HL-60/S4 (cell line): ENCODE measurements around the gene ZNF583.

Experiments
- in situ Hi-C: fragments of 300-500 bp; cut with MboI; formaldehyde crosslinking; loops from 2 replicates; pipeline ENCODE4 v1.14.3; 2022; ENCODE audit warnings: low sequenced_read_pairs

Gene ZNF583

DNA sequence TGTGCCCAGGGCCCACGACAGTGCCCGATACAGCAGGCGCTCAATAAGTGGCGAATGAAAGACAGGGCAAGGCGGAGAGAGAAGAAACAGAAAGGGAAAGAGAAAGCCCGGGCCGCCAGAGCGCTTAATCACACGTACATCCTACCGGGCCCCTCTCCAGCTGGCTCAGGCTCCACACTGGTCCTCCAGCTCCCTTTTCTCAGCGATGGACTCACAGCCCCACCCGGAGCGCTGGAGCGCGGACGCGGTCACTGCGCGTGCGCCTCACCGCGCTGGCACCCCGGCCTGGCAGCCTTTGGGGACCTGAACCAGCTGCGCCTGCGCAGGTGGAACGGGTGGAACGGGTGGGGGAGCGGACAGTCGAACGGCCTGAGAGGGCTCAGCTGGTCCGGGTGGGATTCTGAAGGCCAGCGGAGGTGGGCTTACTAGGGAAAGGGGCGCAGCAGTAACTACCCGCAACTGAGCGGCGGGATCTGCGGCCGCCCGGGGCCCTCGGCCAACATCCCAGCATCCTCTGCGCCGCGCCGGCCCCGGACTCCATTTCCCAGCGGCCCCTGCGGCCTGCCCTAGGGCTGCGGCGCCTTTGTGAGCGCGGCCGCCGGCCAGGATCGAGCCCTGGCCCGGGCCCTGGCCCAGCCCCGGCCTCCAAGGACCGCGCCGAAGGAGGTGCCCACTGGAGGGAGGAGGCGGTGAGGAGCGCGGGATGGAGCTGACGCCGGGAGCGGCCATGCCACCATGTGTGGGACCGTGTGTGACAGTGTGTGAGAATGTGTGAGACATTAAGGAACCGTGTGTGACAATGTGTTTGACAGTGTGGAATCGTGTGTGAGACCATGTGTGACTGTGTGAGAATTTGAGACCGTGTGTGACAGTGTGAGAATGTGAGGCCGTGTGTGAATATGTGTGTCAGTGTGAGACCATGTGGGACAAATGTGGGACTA lies at the start of gene ZNF583:
Gene ZNF583, plus strand, starts transcription at position 569 of the 941 bp plus-strand sequence. CDS start 2,783 bp downstream, outside the sequence.
- in situ Hi-C loops: no loop called here

DNA sequence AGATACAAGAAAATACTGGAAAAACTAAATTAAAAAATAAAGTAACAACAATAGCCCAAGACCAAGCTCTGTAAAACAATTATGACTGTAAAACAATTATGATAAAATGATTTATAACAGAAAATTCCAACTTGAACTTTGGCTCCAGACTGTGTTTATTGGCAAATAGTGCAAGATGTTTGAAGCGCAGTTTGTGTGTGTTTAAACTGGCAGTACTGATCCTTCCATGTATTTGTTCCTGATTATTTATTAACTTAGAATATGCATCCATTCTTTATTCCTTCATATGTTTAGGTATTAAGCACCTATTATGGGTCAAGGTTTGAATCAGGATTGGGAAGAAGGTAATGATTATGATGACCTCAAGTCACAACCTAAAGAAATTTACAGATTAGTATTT lies 48.6 kb upstream of the ZNF583 start:
- in situ Hi-C loops: no loop called here

DNA sequence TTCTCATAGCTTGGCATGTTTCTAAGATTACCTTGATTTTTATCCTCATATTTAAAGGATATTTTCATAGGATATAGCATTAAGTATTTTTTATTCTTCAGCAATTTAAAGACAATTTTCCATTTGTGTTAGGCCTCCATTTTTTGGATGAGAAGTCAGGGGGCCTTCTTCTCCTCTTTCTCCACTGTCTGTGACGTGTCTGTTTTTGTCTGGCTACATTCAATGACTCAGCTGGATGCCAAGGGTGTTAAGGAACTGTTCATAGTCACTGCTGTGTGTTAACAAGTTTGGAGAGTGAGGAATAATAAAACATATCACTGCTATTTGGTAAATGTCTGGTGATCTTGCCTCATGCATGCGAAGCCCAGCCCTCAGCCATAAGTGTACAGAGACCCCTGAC lies 47.2 kb upstream of the ZNF583 start:
- in situ Hi-C loops: no loop called here

DNA sequence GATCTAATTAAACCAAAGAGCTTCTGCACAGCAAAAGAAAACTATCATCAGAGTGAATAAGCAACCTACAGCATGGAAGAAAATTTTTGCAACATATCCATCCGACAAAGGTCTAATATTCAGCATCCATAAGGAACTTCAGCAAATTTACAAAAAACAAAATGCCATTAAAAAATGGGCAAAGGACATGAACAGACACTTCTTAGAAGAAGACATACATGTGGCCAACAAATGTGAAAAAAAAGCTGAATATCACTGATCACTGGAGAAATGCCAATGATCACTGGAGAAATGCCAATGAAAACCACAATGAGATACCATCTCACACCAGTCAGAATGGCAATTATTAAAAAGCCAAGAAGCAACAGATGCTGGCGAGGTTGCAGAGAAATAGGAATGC lies 43.3 kb upstream of the ZNF583 start:
- in situ Hi-C loops: no loop called here

DNA sequence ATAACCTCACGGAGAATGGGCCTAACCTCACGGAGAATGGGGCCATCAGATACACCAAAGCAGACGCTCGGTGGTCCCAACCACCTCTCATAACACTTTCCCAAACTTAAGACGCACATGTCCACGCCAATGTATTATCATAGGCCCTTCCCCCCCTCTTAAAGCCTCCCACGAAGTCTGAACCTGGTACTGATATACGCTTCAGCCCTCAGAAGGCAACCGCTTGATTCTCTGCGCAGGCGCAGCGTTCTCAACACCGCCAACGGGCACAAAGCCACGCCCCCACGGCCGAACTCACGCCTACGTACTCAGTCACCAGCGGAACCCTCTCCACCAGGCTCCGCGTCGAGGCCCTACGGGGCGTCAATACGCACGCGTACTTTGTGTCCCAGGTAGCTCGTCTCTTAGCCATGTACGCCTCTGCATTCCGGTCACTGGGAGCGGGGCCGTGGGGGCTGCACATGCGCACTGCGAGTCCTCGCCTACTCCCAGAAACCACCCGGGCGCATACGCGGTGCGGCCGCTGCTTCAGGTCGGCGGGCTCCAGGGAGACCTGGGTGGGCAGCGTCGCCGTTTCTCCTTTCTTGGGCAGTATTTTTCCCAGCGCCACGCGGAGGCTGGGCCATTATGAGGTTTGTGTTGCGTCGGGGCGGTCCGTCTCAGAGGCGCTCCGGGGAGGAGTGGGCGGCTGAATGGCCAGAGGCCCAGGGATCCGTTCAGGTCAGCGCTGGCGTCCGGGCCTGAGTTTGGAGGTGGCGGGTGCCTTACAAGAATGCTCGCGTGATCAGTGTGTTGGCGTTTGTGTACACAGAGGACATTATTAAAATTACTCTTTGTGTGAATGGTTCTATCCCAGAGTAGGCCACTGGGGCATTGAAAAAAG lies 36.1 kb upstream of the ZNF583 start:
- in situ Hi-C loops: no loop called here

DNA sequence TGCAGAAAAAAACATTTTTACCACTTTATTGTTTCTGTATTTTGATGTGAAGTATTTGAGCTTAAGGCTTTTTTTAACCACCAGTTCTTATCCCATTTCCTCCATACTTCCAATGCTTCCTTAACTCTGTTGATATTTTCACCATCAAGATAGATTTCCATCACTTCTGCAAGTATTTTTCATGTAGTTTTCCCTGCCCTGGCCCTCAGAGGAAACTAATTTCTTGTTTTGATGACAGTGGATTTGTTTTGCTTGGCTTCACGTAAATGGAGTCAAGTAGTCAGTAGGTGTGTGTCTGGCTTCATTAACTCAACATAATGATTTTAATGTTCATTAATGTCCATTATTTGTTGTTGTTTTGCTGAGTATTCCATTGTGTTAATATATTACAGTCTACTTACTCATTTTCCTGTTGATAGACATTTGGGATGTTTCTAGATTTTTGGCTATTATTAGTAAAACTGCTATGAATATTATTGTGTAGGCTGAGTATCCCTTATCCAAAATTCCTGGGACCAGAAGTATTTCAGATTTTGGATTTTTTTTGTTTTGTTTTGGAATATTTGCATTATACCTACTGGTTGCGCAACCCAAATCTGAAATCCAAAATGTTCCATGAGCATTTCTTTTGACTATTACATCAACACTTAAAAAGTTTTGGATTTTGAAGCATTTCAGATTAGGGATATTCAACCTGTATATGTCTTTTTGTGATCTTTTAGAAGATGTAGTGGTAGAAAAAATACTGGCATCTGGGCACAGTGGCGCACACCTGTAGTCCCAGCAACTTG lies 34.1 kb upstream of the ZNF583 start:
- in situ Hi-C loops: no loop called here

DNA sequence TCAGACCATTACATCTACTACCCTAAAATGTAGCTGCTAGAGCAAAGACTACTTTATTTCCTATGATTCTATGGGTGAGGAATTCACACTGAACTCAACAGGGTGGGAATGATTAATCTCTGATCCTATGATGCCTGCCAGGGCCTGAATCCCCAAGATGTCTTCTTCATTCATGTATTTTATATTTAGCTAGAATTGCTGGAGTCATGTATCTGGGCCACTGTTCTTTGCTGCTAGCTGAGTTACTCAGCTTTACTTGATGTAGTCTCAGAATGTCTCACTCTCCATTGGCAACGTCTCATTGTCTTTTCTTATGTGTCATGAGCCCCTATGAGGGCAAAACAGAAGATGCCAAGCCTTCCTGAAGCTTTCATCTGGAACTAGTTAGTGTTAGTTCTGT lies 31.9 kb upstream of the ZNF583 start:
- in situ Hi-C loops: no loop called here

DNA sequence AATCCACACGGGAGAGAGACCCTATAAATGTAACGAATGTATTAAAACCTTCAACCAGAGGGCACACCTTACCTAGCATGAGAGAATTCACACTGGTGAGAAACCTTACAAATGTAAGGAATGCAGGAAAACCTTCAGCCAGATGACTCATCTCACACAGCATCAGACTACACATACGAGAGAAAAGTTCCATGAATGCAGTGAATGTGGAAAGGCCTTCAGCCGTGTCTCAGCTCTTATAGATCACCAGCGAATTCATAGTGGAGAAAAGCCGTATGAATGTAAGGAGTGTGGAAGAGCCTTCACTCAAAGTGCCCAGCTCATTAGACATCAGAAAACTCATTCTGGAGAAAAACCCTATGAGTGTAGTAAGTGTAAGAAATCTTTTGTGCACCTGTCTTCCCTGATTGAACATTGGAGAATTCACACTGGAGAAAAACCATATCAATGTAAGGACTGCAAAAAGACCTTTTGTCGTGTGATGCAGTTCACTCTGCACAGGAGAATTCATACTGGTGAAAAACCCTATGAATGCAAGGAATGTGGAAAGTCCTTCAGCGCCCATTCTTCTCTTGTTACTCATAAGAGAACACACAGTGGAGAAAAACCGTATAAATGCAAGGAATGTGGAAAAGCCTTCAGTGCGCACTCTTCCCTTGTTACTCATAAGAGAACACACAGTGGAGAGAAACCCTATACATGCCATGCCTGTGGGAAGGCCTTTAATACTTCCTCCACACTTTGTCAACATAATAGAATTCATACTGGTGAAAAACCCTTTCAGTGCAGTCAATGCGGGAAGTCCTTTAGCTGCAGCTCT lies 26.8 kb upstream of the ZNF583 start:
- in situ Hi-C loops: no loop called here

DNA sequence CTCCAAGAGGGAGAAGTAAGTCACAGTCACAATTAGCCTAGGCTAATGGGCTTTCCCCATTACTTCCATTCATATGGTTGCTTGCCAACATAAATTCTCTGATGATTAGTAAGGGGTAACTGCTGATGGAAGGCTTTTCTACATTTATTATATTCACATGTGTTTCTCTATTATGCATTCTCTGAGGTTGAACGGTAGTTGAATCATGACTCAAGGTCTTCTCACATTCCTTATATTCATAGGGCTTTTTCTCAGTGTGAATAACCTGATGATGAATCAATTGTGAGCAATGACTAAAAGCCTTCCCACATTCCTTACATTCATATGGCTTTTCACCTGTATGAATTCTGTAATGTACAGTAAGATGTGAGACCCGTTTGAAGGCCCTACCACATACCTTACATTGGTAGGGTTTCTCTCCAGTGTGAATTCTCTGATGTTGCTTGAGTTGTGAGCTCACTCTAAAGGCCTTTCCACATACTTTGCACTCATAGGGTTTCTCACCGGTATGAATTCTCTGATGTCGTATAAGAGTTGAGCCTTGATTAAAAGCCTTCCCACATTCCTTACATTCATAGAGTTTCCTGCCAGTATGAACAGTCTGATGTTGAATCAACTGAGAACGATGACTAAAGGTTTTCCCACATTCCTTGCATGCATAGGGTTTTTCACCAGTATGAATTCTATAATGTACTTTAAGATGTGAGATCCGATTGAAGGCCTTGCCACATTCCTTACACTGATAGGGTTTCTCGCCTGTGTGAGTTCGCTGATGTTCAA lies 20.1 kb upstream of the ZNF583 start:
- in situ Hi-C loops: no loop called here

DNA sequence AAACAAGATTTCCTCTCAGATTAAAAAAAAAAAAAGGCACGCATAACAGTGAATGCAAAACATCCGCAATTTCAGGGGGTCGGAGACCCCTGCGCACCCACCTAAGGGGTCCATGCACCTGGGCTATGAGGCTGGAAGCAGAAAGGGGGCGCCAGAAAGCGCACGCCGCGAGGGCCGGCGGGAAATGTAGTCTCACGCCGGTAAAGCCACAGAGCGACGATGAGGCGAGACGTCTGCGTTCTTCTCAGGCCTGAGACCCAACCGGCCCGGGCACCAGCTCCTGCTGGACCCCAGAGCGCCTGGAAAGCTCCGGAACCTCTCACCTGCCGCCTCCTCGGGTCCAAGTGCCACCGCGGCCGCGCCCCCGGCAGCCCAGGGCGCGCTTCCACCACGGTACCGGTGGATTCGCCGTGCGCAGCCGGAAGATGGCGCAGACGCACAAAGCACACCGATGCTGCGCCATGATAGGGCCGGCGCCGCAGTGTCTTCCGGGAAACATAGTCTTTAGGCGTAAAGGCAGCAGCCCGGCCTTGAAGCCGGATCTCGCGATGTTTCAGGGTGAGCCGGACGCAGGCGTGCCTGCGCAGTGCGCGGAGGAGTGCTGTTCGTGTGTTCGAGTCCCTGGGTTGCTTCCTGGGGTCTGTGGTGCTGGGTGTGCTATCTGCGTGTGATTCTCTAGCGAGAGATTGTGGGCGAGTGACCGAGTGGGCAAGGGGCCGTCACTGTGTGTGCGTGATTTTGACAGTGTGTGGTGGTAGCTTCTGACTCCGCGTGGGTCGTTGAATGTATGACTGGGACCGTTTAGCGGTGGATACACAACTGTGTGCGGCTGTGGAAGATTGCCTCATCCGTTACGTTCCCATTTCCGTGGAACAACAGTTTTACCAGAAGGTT lies 10.8 kb upstream of the ZNF583 start, which contains the start of gene ZNF582:
Gene ZNF582, minus strand, starts transcription at position 416 of the 894 bp plus-strand sequence. CDS start 1,782 bp downstream, outside the sequence.
- in situ Hi-C loops: no loop called here

DNA sequence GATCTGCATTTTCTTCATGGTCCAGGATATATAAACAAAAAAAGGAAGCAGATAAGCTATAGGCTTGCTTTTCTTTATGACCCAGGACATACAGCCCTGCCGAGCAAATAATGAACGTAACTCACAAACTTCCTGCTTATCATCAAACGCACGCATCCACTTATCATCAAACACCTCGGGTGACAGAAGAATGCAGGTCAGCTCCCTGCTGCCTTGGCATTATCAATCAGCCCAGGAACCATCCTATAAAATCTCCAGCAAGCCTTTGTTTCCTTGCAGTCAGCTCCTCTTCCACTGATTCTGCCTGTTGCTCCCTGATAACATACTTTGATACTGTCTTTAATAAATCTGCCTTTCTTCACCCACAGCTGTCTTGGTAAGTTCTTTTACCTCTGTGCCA lies 5.3 kb upstream of the ZNF583 start:
- in situ Hi-C loops: no loop called here

DNA sequence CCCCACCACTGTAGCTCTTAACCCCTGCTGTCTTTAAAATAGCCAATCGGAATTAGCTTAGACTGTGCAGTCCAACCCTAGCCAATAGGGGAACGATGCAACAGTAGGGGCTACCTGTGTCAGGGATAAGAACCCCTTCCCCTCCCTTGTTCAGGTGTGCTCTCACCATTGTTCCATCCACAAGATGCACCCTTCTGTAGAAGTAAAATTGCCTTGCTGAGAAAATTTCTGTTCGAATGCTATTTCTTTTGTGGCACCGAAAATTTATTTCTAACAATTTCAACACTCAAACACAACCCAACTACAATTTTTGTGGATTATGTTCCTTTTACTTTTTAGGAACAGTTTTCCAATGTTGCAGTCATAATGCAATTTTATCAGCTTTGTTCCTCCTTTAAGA lies 3.6 kb upstream of the ZNF583 start:
- in situ Hi-C loops: no loop called here

DNA sequence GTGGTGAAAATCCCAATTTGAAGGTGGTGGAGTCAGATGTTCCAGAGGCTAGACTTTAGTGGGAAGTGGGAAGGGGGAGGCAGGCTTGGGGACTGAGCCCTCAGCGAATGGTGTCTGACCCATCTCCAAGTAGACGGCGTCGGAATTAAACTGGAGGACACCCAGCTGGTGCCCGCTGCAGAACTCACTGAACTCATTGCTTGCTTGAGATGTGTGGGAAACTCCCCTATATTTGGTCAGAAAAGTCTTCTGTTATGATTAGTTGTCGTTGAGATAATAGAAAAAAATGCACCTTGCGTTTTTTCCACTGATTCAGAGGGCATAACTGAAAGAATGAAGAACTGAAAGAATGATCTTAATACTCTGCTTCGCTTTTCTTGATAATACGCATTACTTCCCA lies 871 bp upstream of the ZNF583 start:
- in situ Hi-C loops: no loop called here

DNA sequence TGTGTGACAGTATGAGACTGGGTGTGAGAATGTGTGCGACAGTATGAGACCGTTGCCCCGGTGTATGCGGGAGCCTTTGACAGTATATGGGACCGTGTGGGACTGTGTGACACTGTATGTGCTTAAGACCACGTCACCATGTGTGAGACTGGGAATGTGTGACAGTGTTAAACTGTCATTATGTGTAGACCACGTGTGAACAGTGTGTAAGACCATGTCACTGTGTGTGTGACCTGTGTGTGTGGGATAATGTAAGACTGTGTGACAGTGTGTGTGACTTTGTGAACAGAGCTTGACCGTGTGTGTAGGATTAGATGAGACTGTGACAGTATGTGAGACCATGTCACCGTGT lies 549 bp downstream of the ZNF583 start:
- in situ Hi-C loops: no loop called here

DNA sequence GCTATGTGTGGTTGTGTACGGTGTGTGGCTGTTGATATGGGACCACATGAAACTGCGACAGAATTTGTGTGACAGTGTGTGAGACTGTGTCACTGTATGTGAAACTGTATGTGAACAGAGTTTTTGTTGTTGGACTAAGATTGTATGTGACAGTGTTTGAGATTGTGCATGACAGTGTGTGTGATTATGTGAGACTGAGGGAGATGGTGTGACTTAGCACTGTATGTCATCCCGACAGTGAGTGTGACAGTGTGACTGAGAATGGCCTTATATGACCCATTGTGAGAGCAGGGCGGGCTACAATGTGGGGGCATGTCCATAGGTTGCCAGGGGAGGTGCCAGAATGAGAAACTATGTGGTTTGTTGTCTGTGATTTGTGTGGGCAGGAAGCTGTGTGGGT lies 930 bp downstream of the ZNF583 start:
- in situ Hi-C loops: no loop called here

DNA sequence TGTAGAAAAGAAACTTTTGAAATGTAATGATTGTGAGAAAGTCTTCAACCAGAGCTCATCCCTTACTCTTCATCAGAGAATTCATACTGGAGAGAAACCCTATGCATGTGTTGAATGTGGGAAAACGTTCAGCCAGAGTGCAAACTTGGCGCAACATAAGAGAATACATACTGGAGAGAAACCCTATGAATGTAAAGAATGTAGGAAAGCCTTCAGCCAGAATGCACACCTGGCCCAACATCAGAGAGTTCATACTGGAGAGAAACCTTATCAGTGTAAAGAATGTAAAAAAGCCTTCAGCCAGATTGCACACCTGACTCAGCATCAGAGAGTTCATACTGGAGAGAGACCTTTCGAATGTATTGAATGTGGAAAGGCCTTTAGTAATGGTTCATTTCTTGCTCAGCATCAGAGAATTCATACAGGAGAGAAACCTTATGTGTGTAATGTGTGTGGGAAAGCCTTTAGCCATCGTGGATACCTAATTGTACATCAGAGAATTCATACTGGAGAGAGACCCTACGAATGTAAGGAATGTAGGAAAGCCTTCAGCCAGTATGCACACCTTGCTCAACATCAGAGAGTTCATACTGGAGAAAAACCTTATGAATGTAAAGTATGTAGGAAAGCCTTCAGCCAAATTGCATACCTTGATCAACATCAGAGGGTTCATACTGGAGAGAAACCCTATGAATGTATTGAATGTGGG lies 19.3 kb downstream of the ZNF583 start:
- in situ Hi-C loops: no loop called here

DNA sequence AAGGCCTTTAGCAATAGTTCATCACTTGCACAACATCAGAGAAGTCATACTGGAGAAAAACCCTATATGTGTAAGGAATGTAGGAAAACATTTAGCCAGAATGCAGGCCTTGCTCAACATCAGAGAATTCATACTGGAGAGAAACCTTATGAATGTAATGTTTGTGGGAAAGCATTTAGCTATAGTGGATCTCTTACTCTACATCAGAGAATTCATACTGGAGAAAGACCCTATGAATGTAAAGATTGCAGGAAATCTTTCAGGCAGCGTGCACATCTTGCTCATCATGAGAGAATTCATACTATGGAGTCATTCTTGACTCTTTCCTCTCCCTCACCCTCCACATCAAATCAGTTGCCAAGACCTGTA lies 19.8 kb downstream of the ZNF583 start:
- in situ Hi-C loops: no loop called here
